Loucy (cell line): ENCODE data around the gene IL26.

Source experiments
- H2AFZ ChIP-seq: fragments of 200-600 bp; sonication (generic); 2 replicates; pipeline ENCODE4 v1.6.0; 2016; ENCODE audit warnings: antibody characterized with exemption, mild to moderate bottlenecking, low read length, moderate library complexity
- H3F3A ChIP-seq: fragments of 200-600 bp; 2 replicates; pipeline ENCODE4 v1.6.0; 2016; ENCODE audit warnings: antibody characterized with exemption, low read depth, mild to moderate bottlenecking
- H3K27me3 ChIP-seq: fragments of 200-600 bp; sonication (generic); 2 replicates; pipeline ENCODE4 v1.6.1; 2014; ENCODE audit warnings: low read length, mild to moderate bottlenecking; ENCODE audit not compliant: insufficient read depth, poor library complexity, severe bottlenecking
- H3K36me3 ChIP-seq: fragments of 200-600 bp; sonication (generic); 2 replicates; pipeline ENCODE4 v1.6.1; 2016; ENCODE audit warnings: low read length; ENCODE audit not compliant: insufficient read depth
- H3K4me1 ChIP-seq: fragments of 200-600 bp; sonication (generic); 2 replicates; pipeline ENCODE4 v1.5.1; 2014; ENCODE audit warnings: low read length, mild to moderate bottlenecking; ENCODE audit not compliant: insufficient read depth, poor library complexity, severe bottlenecking
- H3K4me2 ChIP-seq: fragments of 200-600 bp; sonication (generic); 2 replicates; pipeline ENCODE4 v1.6.0; 2014; ENCODE audit warnings: antibody characterized with exemption, low read length, low read depth, mild to moderate bottlenecking; ENCODE audit not compliant: poor library complexity, severe bottlenecking
- H3K4me3 ChIP-seq: fragments of 200-600 bp; sonication (generic); 2 replicates; pipeline ENCODE4 v1.5.1; 2014; ENCODE audit warnings: low read length, mild to moderate bottlenecking, mixed read lengths; ENCODE audit not compliant: poor library complexity, severe bottlenecking
- H3K79me2 ChIP-seq: fragments of 200-600 bp; sonication (generic); 2 replicates; pipeline ENCODE4 v1.6.1; 2014; ENCODE audit warnings: low read length; ENCODE audit not compliant: insufficient read depth
- H3K9ac ChIP-seq: fragments of 200-600 bp; sonication (generic); 2 replicates; pipeline ENCODE4 v1.6.0; 2014; ENCODE audit warnings: mild to moderate bottlenecking, low read depth, low read length, moderate library complexity; ENCODE audit not compliant: poor library complexity, severe bottlenecking
- H3K9me2 ChIP-seq: fragments of 200-600 bp; sonication (generic); replicated peaks from 2 replicates; pipeline ENCODE4 v1.6.1; 2016; ENCODE audit warnings: low read depth, low read length, mixed read lengths
- H3K9me3 ChIP-seq: fragments of 200-600 bp; sonication (generic); 2 replicates; pipeline ENCODE4 v1.6.1; 2014; ENCODE audit warnings: mild to moderate bottlenecking, antibody characterized with exemption, low read length, low read depth; ENCODE audit not compliant: insufficient read depth
- H4K20me1 ChIP-seq: fragments of 200-600 bp; sonication (generic); 2 replicates; pipeline ENCODE4 v1.6.0; 2014; ENCODE audit warnings: antibody characterized with exemption, low read length, mild to moderate bottlenecking; ENCODE audit not compliant: insufficient read depth, poor library complexity, severe bottlenecking
- EZH2phosphoT487 ChIP-seq: fragments of 200-600 bp; IDR thresholded peaks from 2 replicates; pipeline ENCODE4 v1.6.1; 2018; ENCODE audit warnings: antibody characterized with exemption, mild to moderate bottlenecking, moderate library complexity, borderline replicate concordance
- TF ChIP-seq, protein P1 (sequence below): fragments of 200-600 bp; sonication (generic); conservative IDR thresholded peaks from 2 replicates; pipeline ENCODE4 v1.5.1; 2014; ENCODE audit warnings: mild to moderate bottlenecking, antibody characterized with exemption, low read length

IL26 gene

DNA sequence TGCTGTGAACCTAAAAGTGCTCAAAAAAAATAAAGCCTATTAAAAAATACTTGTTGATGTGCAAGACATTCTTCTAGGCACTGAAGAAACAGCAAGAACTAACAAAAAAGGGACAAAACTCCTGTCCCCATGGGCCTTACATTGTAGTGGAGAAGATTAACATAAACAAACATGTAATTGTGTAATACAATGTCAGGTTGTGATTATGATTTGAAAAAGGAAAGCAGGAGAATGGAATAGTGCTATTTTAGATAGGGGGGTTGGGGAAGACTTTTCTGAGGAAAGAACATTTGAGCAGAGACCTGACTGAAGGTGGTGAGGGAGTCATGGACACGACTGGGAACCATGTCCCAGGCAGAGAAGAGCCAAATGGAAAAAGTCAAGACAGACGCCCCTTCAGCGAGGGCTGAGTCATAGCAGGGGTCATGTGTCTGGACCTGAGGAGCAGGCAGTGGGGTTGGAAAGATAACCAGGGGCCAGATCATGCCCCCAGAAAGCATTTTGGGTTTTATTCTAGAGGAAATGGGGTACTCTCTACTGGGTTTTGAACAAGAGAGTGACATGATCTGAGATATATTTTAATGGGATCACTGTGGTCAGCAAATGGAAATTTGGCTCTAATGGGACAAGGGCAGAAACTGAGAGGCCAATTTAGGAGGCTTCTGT lies 46.7 kb downstream of the IL26 start:
- no peaks in the 10 kb centered on the region for H3F3A ChIP-seq
- H3K9me2 ChIP-seq = no peaks in the 10 kb centered on the region
- no peaks in the 10 kb centered on the region for H3K27me3 ChIP-seq
- no peak overlapping the region for H3K9ac ChIP-seq
- no peaks in the 10 kb centered on the region for H3K79me2 ChIP-seq
- no peaks in the 10 kb centered on the region for H3K36me3 ChIP-seq
- H4K20me1 ChIP-seq = no peaks in the 10 kb centered on the region
- no peaks in the 10 kb centered on the region for H3K9me3 ChIP-seq
- H3K4me3 ChIP-seq = no peak overlapping the region
- H2AFZ ChIP-seq = no peak overlapping the region
- no peak for TF ChIP-seq EZH2phosphoT487
- TF ChIP-seq, protein P1, sequence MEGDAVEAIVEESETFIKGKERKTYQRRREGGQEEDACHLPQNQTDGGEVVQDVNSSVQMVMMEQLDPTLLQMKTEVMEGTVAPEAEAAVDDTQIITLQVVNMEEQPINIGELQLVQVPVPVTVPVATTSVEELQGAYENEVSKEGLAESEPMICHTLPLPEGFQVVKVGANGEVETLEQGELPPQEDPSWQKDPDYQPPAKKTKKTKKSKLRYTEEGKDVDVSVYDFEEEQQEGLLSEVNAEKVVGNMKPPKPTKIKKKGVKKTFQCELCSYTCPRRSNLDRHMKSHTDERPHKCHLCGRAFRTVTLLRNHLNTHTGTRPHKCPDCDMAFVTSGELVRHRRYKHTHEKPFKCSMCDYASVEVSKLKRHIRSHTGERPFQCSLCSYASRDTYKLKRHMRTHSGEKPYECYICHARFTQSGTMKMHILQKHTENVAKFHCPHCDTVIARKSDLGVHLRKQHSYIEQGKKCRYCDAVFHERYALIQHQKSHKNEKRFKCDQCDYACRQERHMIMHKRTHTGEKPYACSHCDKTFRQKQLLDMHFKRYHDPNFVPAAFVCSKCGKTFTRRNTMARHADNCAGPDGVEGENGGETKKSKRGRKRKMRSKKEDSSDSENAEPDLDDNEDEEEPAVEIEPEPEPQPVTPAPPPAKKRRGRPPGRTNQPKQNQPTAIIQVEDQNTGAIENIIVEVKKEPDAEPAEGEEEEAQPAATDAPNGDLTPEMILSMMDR = no peak
- peaks cover 26% of the 10 kb centered on the region for H3K4me1 ChIP-seq
- H3K4me2 ChIP-seq = no peak overlapping the region

DNA sequence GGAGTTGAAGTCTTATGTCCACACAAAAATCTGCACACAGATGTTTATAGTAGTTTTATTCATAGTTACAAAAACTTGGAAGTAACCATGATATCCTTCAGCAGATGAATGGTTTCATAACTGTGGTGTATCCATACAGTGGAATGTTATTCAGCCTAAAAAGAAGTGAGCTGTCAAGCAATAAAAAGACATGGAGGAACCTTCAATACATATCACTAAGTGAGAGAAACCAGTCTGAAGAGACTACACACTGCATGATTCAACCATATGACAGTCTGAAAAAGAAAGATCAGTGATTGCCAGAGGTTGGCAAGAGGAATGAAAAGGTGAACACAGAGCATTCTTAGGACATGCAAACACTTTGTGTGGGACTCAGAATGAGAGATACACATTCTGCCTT lies 47.4 kb downstream of the IL26 start:
- Histone ChIP-seq H3K9me3 (no peaks in the 10 kb centered on the region), H3K79me2 (no peaks in the 10 kb centered on the region), H3K36me3 (no peaks in the 10 kb centered on the region), H3K9me2 (no peaks in the 10 kb centered on the region), H2AFZ (no peak overlapping the region), H3K4me2 (no peak overlapping the region), H4K20me1 (no peaks in the 10 kb centered on the region), H3K4me3 (no peak overlapping the region), H3K9ac (no peak overlapping the region), H3K27me3 (no peaks in the 10 kb centered on the region), H3F3A (no peaks in the 10 kb centered on the region), H3K4me1 (peaks cover 26% of the 10 kb centered on the region)
- TF ChIP-seq, protein P1 = no peak
- no peak for TF ChIP-seq EZH2phosphoT487

DNA sequence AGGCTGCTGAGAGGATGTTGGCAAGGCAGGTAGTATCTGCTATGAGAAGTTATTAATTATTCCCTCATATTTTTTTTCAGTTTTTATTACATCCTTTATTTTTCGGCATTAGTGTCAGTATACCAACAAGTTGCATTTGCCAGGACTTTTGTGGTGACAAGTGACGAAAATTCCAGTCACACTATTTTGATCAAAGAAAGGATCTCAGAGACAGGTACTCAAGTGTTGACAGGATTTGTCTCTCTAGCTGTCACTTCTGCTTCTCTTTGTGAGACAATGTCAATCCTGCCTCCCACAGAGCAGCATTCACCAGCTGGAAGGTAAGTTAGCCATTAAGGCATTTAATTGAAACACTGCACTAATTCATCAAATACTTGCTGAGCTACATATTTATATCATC lies 48.0 kb downstream of the IL26 start:
- H3K27me3 ChIP-seq = no peaks in the 10 kb centered on the region
- TF ChIP-seq, protein P1 = no peak
- no peak for TF ChIP-seq EZH2phosphoT487
- H3K4me2 ChIP-seq = no peak overlapping the region

More for the DNA sequence above, 48.0 kb downstream of the IL26 start:
- Histone ChIP-seq H3K36me3 (no peaks in the 10 kb centered on the region), H3K9ac (no peak overlapping the region), H3K4me1 (peaks cover 26% of the 10 kb centered on the region), H3K9me3 (no peaks in the 10 kb centered on the region), H3K9me2 (no peaks in the 10 kb centered on the region), H3K4me3 (no peak overlapping the region), H4K20me1 (no peaks in the 10 kb centered on the region), H3K79me2 (no peaks in the 10 kb centered on the region), H3F3A (no peaks in the 10 kb centered on the region), H2AFZ (no peak overlapping the region)
